Testis (tissue), 2 donors: ENCODE measurements around the gene RDH13.

Source experiments
- POLR2A ChIP-seq: fragments of 450-650 bp; IDR thresholded peaks from one replicate; pipeline ENCODE4 v1.6.1; 2017; ENCODE audit warnings: antibody characterized with exemption, mild to moderate bottlenecking, moderate library complexity
- TF ChIP-seq, protein P1 (sequence below), 3 experiments: fragments of 450-650 bp in 2 of 3; fragments of 200-600 bp in 1 of 3; sonication (generic) in 1 of 3; IDR thresholded peaks; one replicate each; pipeline ENCODE4 v1.5.1; 2016 to 2019; ENCODE audit warnings: antibody characterized with exemption in 3 of 3, mild to moderate bottlenecking in 2 of 3, moderate library complexity in 1 of 3

- no peak for TF ChIP-seq POLR2A
- TF ChIP-seq, protein P1, sequence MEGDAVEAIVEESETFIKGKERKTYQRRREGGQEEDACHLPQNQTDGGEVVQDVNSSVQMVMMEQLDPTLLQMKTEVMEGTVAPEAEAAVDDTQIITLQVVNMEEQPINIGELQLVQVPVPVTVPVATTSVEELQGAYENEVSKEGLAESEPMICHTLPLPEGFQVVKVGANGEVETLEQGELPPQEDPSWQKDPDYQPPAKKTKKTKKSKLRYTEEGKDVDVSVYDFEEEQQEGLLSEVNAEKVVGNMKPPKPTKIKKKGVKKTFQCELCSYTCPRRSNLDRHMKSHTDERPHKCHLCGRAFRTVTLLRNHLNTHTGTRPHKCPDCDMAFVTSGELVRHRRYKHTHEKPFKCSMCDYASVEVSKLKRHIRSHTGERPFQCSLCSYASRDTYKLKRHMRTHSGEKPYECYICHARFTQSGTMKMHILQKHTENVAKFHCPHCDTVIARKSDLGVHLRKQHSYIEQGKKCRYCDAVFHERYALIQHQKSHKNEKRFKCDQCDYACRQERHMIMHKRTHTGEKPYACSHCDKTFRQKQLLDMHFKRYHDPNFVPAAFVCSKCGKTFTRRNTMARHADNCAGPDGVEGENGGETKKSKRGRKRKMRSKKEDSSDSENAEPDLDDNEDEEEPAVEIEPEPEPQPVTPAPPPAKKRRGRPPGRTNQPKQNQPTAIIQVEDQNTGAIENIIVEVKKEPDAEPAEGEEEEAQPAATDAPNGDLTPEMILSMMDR (IDR thresholded peaks at IDR 0.05), result no peak
Measured at GRCh38 chr19:55066107-55066709, 3.3 kb upstream of the RDH13 start.
